WI38 (cell line): ENCODE measurements around the gene SCUBE3.

ENCODE experiments used
- H3K4me3 ChIP-seq: 2 replicates; pipeline ENCODE4 v1.5.1; 2011; ENCODE audit warnings: low read depth, mild to moderate bottlenecking, control low read depth, low read length
- CTCF ChIP-seq: IDR thresholded peaks from 2 replicates; pipeline ENCODE4 v1.5.1; 2012; ENCODE audit warnings: low read depth, mild to moderate bottlenecking, control low read depth, low read length

The SCUBE3 gene

DNA sequence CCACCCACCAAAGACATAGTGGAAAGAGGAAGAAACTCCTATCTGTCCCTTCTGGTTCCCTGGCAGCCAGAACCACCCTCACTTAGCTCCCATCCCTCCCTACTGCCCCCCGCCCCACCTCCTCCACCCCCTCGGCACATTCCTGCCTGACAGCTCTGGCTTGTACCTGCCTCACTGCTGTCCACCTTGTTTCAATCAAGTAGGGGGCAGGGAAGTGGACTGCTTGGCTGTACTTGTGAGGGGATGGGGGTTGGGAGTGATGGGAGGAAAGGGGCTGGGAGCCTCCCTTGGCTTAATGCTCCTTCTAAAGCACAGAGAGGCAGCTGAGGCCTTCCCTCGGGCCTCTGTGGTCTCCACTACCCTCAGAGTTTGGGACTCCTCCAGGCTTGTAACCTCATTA is 23.7 kb downstream of the SCUBE3 start:
- no peak for TF ChIP-seq CTCF
- H3K4me3 ChIP-seq = no peak overlapping the region

- H3K4me3 ChIP-seq = no peak overlapping the region
- no peak for TF ChIP-seq CTCF
Measured at GRCh38 chr6:35238843-35239289, 25.1 kb downstream of the SCUBE3 start.

DNA sequence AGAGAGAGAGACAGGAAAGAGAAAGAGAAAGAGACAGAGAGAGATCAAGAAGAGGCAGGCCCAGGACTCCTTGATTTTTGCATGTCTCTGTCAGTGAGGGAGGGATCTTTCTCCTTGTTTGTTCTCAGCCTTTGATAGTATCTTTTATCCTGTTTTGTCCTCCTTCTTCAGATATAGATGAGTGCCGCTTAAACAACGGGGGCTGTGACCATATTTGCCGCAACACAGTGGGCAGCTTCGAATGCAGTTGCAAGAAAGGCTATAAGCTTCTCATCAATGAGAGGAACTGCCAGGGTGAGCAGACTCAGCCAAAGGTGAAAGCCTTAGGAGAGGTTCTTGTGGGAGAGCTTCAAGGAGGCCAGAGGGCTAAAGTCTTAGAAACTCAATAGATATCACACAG is 25.8 kb downstream of the SCUBE3 start:
- no peak overlapping the region for H3K4me3 ChIP-seq
- no peak for TF ChIP-seq CTCF

GRCh38 chr6:35240838-35241801 is 27.4 kb downstream of the SCUBE3 start:
- H3K4me3 ChIP-seq = no peak overlapping the region
- TF ChIP-seq CTCF = peak; percentile 90

DNA sequence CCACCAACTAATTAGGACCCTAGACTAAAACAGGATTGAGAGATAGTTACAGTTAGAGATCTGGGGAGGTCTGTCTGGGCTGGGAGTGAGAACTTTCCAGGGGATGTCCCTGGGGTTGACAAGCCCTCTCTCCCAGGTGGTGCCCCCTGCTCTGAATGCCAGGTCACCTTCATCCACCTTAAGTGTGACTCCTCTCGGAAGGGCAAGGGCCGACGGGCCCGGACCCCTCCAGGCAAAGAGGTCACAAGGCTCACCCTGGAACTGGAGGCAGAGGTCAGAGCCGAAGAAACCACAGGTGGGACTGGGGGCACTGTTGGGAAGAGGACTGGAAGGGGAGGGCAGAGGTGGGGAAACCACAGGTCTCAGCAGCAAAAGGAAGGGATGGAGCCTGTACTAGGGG is 28.7 kb downstream of the SCUBE3 start:
- TF ChIP-seq CTCF = no peak
- no peak overlapping the region for H3K4me3 ChIP-seq

- TF ChIP-seq CTCF = no peak
- H3K4me3 ChIP-seq = no peak overlapping the region
Measured at GRCh38 chr6:35242906-35243305, 29.1 kb downstream of the SCUBE3 start.

DNA sequence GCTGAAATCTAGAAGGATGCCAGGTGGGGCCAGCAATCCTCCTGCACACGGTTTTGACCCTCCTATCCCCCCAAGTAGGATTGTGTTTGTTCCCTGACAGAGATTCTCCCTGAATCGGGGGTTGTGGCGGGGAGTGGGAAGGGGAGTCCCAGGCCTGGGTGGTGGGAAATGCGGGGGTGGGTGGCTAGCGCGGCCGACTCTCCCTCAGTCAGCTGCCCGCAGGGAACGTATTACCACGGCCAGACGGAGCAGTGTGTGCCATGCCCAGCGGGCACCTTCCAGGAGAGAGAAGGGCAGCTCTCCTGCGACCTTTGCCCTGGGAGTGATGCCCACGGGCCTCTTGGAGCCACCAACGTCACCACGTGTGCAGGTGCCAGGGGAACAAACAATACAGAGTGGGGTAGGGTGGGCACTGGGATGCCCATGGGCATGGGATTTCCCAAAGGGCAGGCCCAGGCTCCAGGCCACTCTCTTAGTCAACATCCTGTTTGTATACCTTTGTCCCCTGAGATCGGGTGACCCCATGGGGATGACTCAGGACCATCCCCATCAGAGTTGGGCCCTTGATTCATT is 29.7 kb downstream of the SCUBE3 start:
- no peak for TF ChIP-seq CTCF
- no peak overlapping the region for H3K4me3 ChIP-seq
